ENCODE data around the gene DOCK4.

Gene DOCK4

GRCh38 chr7:112154690-112155089 is 51.5 kb downstream of the DOCK4 start:
- TF ChIP-seq TEAD4 (IDR thresholded peaks at IDR 0.05), result no peak
- TF ChIP-seq USF1 (IDR thresholded peaks at IDR 0.05), result no peak
- no peak for TF ChIP-seq NFIC (IDR thresholded peaks at IDR 0.05)
- no peak for TF ChIP-seq CEBPB (IDR thresholded peaks at IDR 0.05)
- TF ChIP-seq RAD21 (IDR thresholded peaks at IDR 0.05; ENCODE audit: low read depth), result no peak
- no peak for TF ChIP-seq TAF1 (IDR thresholded peaks at IDR 0.05; ENCODE audit: low read depth)
- no peak for TF ChIP-seq TCF12 (IDR thresholded peaks at IDR 0.05; ENCODE audit: low read depth)
- no peak for TF ChIP-seq ZBTB7A (IDR thresholded peaks at IDR 0.05; ENCODE audit: low read depth)

- TF ChIP-seq MAX (IDR thresholded peaks at IDR 0.05), result no peak
- TF ChIP-seq FOXM1 (IDR thresholded peaks at IDR 0.05; ENCODE audit: borderline replicate concordance, low read depth), result no peak
- TF ChIP-seq EGR1 (IDR thresholded peaks at IDR 0.05), result no peak
- TF ChIP-seq CREB1 (IDR thresholded peaks at IDR 0.05; ENCODE audit: low read depth), result no peak
- no peak for TF ChIP-seq USF1 (IDR thresholded peaks at IDR 0.05)
- TF ChIP-seq ZBTB7A (IDR thresholded peaks at IDR 0.05; ENCODE audit: low read depth), result no peak
- TF ChIP-seq, protein P1, sequence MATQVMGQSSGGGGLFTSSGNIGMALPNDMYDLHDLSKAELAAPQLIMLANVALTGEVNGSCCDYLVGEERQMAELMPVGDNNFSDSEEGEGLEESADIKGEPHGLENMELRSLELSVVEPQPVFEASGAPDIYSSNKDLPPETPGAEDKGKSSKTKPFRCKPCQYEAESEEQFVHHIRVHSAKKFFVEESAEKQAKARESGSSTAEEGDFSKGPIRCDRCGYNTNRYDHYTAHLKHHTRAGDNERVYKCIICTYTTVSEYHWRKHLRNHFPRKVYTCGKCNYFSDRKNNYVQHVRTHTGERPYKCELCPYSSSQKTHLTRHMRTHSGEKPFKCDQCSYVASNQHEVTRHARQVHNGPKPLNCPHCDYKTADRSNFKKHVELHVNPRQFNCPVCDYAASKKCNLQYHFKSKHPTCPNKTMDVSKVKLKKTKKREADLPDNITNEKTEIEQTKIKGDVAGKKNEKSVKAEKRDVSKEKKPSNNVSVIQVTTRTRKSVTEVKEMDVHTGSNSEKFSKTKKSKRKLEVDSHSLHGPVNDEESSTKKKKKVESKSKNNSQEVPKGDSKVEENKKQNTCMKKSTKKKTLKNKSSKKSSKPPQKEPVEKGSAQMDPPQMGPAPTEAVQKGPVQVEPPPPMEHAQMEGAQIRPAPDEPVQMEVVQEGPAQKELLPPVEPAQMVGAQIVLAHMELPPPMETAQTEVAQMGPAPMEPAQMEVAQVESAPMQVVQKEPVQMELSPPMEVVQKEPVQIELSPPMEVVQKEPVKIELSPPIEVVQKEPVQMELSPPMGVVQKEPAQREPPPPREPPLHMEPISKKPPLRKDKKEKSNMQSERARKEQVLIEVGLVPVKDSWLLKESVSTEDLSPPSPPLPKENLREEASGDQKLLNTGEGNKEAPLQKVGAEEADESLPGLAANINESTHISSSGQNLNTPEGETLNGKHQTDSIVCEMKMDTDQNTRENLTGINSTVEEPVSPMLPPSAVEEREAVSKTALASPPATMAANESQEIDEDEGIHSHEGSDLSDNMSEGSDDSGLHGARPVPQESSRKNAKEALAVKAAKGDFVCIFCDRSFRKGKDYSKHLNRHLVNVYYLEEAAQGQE (IDR thresholded peaks at IDR 0.05; ENCODE audit: low read depth), result no peak
- TF ChIP-seq RAD21 (IDR thresholded peaks at IDR 0.05; ENCODE audit: low read depth), result no peak
- TF ChIP-seq TAF1 (IDR thresholded peaks at IDR 0.05; ENCODE audit: low read depth), result no peak
- no peak for TF ChIP-seq CEBPB (IDR thresholded peaks at IDR 0.05)
- TF ChIP-seq NFIC (IDR thresholded peaks at IDR 0.05), result no peak
- no peak for TF ChIP-seq EP300 (IDR thresholded peaks at IDR 0.05; ENCODE audit: borderline replicate concordance)
- no peak for TF ChIP-seq TEAD4 (IDR thresholded peaks at IDR 0.05)
- no peak for TF ChIP-seq YY1 (IDR thresholded peaks at IDR 0.05; ENCODE audit: low read depth)
- no peak for TF ChIP-seq TCF12 (IDR thresholded peaks at IDR 0.05; ENCODE audit: low read depth)
These were observed 54.0 kb downstream of the DOCK4 start for GRCh38 chr7:112152186-112152585.

DNA sequence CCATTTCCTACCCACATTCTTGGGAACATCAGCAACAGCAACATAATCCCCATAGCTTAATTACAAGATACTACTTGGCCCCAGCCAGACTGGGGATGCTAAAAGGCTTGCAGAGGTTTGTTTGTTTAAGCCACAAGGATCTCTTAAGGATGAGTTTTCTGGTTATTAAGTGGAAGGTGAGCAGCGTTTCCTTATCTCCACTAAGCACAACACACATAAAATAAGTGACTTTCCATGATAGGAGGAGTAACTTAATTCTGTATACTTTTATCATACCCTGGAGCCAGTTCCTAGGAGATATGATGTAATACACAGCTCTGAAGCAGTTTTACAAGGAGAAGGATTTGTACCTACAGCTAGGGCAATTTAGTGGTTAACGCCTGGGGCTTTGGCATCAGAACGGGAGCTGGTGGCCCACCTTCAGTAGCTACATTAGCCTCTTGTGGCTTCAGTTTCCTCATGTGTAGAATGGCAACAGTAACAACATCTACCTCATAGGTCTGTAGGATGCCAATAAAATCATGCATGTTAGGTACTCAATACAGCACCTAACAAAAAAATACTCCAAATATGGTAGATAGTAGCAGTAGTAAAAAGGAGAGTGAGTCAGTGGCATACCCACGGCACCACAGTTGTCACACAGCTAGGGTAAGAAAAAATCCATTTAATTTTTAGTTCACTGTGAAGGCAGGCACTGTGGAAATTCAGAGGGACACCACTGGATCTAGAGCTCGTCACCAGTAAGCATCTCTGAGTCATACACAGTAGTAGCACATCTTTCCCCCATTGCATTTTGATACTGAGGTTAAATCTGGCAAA is 55.2 kb downstream of the DOCK4 start:
- TF ChIP-seq EP300 (IDR thresholded peaks at IDR 0.05; ENCODE audit: borderline replicate concordance), result no peak
- TF ChIP-seq RAD21 (IDR thresholded peaks at IDR 0.05; ENCODE audit: low read depth), result no peak
- no peak for TF ChIP-seq TAF1 (IDR thresholded peaks at IDR 0.05; ENCODE audit: low read depth)
- no peak for TF ChIP-seq EGR1 (IDR thresholded peaks at IDR 0.05)
- TF ChIP-seq TEAD4 (IDR thresholded peaks at IDR 0.05), result no peak
- TF ChIP-seq FOXM1 (IDR thresholded peaks at IDR 0.05; ENCODE audit: borderline replicate concordance, low read depth), result no peak
- TF ChIP-seq USF1 (IDR thresholded peaks at IDR 0.05), result no peak
- no peak for TF ChIP-seq CEBPB (IDR thresholded peaks at IDR 0.05)
- TF ChIP-seq TCF12 (IDR thresholded peaks at IDR 0.05; ENCODE audit: low read depth), result no peak
- no peak for TF ChIP-seq CREB1 (IDR thresholded peaks at IDR 0.05; ENCODE audit: low read depth)
- TF ChIP-seq ZBTB7A (IDR thresholded peaks at IDR 0.05; ENCODE audit: low read depth), result no peak
- TF ChIP-seq NFIC (IDR thresholded peaks at IDR 0.05), result no peak
- TF ChIP-seq, protein P1 (IDR thresholded peaks at IDR 0.05; ENCODE audit: low read depth), result no peak
- no peak for TF ChIP-seq MAX (IDR thresholded peaks at IDR 0.05)
- TF ChIP-seq YY1 (IDR thresholded peaks at IDR 0.05; ENCODE audit: low read depth), result no peak

DNA sequence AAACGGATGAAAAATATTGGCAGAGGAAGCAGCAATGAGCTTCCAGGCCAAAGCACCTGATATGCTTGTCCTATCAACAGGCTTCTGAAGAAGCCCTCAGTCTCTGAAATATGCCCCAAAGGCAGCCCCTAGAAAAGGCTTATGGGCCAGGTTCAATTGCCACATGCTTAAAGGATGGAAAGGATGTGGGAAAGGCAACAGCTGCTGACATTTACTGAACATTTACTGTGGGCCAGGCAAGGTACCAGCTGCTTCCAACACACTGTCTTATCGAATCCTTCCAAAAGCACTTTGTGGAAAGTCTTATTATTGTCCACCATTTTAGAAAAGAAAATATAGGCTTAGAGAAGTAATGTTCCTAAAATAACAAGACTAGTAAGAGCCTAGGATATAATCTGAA is 56.5 kb downstream of the DOCK4 start:
- TF ChIP-seq TAF1 (IDR thresholded peaks at IDR 0.05; ENCODE audit: low read depth) (no peak), MAX (IDR thresholded peaks at IDR 0.05) (no peak), FOXM1 (IDR thresholded peaks at IDR 0.05; ENCODE audit: borderline replicate concordance, low read depth) (no peak), YY1 (IDR thresholded peaks at IDR 0.05; ENCODE audit: low read depth) (no peak)

- TF ChIP-seq MAX (IDR thresholded peaks at IDR 0.05) (no peak), RAD21 (IDR thresholded peaks at IDR 0.05; ENCODE audit: low read depth) (no peak), YY1 (IDR thresholded peaks at IDR 0.05; ENCODE audit: low read depth) (no peak), TEAD4 (IDR thresholded peaks at IDR 0.05) (no peak), NFIC (IDR thresholded peaks at IDR 0.05) (no peak), CEBPB (IDR thresholded peaks at IDR 0.05) (no peak), FOXM1 (IDR thresholded peaks at IDR 0.05; ENCODE audit: borderline replicate concordance, low read depth) (no peak), CREB1 (IDR thresholded peaks at IDR 0.05; ENCODE audit: low read depth) (no peak), USF1 (IDR thresholded peaks at IDR 0.05) (no peak), TAF1 (IDR thresholded peaks at IDR 0.05; ENCODE audit: low read depth) (no peak), TCF12 (IDR thresholded peaks at IDR 0.05; ENCODE audit: low read depth) (no peak), EP300 (IDR thresholded peaks at IDR 0.05; ENCODE audit: borderline replicate concordance) (no peak), ZBTB7A (IDR thresholded peaks at IDR 0.05; ENCODE audit: low read depth) (no peak)
- TF ChIP-seq, protein P1 (IDR thresholded peaks at IDR 0.05; ENCODE audit: low read depth), result no peak
These were observed 58.3 kb downstream of the DOCK4 start for GRCh38 chr7:112147793-112148361.
